K562 (cell line): ENCODE data around the gene DCLK1. TPM values are rescaled to one million over a fixed set of nuclear protein-coding genes. Genes with fewer than 3 reads are reported as not detected.

Source experiments
- ATAC-seq: fragments of 200-7000 bp; cut with Tn5 transposase; 3 replicates; pipeline ENCODE4 v1.9.1; 2020; ENCODE audit warnings: moderate library complexity
- BruUV-seq: library from RNA; stranded (reverse); fragments of 400-500 nt; replicated peaks from 2 replicates; lab custom pipeline; 2021; lab: Mats Ljungman, UMichigan
- CTCF ChIA-PET: fragments of 300-600 bp; formaldehyde crosslinking; extraction: SDS; loops from one replicate; lab custom pipeline; 2021; ENCODE audit warnings: low intra/inter-chr PET ratio; lab: Yijun Ruan, JAX
- POLR2A ChIA-PET: fragments of 300-600, 350-650 bp; sonication (Branson Sonifier 250); formaldehyde crosslinking; extraction: SDS; loops from one replicate; lab custom pipeline; 2021; ENCODE audit warnings: antibody characterized with exemption, inconsistent platforms; lab: Yijun Ruan, JAX
- DNase-seq, 4 experiments: peaks; one replicate each; pipeline versions ENCODE4 v3.0.0 to v3.0.0-alpha.2; 2011 to 2018; ENCODE audit warnings: low spot score in 3 of 4, mixed read lengths in 3 of 4; ENCODE audit errors: extremely low read depth in 1 of 4
- FAIRE-seq: peaks from 2 replicates; lab custom pipeline; 2011; peaks lifted over from hg19 to GRCh38; lab: Jason Lieb, UNC
- H2AFZ ChIP-seq: 2 replicates; pipeline ENCODE4 v1.6.0; 2011; ENCODE audit warnings: low read depth, low read length, control low read depth, inconsistent platforms
- H3K27ac ChIP-seq: fragments of 200-600 bp; 3 replicates; pipeline ENCODE4 v1.8.0; 2011; ENCODE audit warnings: low read depth, mild to moderate bottlenecking, control low read depth, inconsistent platforms, low read length, moderate library complexity, mixed read lengths; ENCODE audit errors: extremely low read depth
- H3K27me3 ChIP-seq, 2 experiments: fragments of 300-600 bp in 1 of 2; 2 replicates in 1 of 2; 3 replicates in 1 of 2; pipeline versions ENCODE4 v1.6.0 to v1.8.0; 2011; ENCODE audit warnings: inconsistent platforms in 2 of 2, low read length in 2 of 2, mild to moderate bottlenecking in 1 of 2, mixed read lengths in 1 of 2, moderate library complexity in 1 of 2; ENCODE audit not compliant: control insufficient read depth in 2 of 2, insufficient read depth in 2 of 2
- H3K36me3 ChIP-seq: fragments of 300-600 bp; 3 replicates; pipeline ENCODE4 v1.8.0; 2011; ENCODE audit warnings: mild to moderate bottlenecking, low read length, inconsistent platforms; ENCODE audit not compliant: control insufficient read depth, insufficient read depth
- H3K4me1 ChIP-seq, 2 experiments: fragments of 200-600 bp in 1 of 2; replicated peaks in 1 of 2; 2 replicates in 1 of 2; 3 replicates in 1 of 2; pipeline versions ENCODE4 v1.5.1 to v1.8.0; 2011; ENCODE audit warnings: inconsistent platforms in 2 of 2, low read length in 2 of 2, mild to moderate bottlenecking in 1 of 2, mixed read lengths in 1 of 2, moderate library complexity in 1 of 2; ENCODE audit not compliant: control insufficient read depth in 2 of 2, insufficient read depth in 2 of 2
- H3K4me2 ChIP-seq: 2 replicates; pipeline ENCODE4 v1.6.1; 2011; ENCODE audit warnings: low read length, control low read depth, inconsistent platforms, mixed read lengths; ENCODE audit not compliant: insufficient read depth
- H3K4me3 ChIP-seq: fragments of 200-600 bp; sonication (generic), shearing (Covaris generic); 2 replicates; pipeline ENCODE4 v1.5.1; 2016; ENCODE audit warnings: control low read depth, inconsistent platforms
- H3K79me2 ChIP-seq: fragments of 200-600 bp; 3 replicates; pipeline ENCODE4 v1.8.0; 2011; ENCODE audit warnings: low read length, inconsistent platforms; ENCODE audit not compliant: control insufficient read depth, insufficient read depth
- H3K9ac ChIP-seq, 2 experiments: 2 replicates each; pipeline versions ENCODE4 v1.6.0 to v1.6.1; 2011; ENCODE audit warnings: low read depth in 2 of 2, low read length in 2 of 2, control low read depth in 1 of 2, inconsistent platforms in 1 of 2, mild to moderate bottlenecking in 1 of 2, mixed read lengths in 1 of 2; ENCODE audit not compliant: insufficient read depth in 1 of 2
- H3K9me1 ChIP-seq: one replicate; pipeline ENCODE4 v1.6.0; 2011; ENCODE audit warnings: inconsistent platforms, mild to moderate bottlenecking, low read length, moderate library complexity; ENCODE audit not compliant: control insufficient read depth, insufficient read depth
- H3K9me3 ChIP-seq: replicated peaks from 2 replicates; pipeline ENCODE4 v1.5.1; 2011; ENCODE audit warnings: low read depth, low read length, inconsistent platforms; ENCODE audit not compliant: control insufficient read depth, insufficient read depth
- H4K20me1 ChIP-seq: replicated peaks from 2 replicates; pipeline ENCODE4 v1.6.1; 2011; ENCODE audit warnings: low read length, inconsistent platforms, mixed read lengths; ENCODE audit not compliant: control insufficient read depth, insufficient read depth
- BRCA1 ChIP-seq, 2 experiments: fragments of 450-650 bp in 1 of 2; sonication (generic) in 1 of 2; formaldehyde crosslinking in 1 of 2; IDR thresholded peaks; 2 replicates each; pipeline versions ENCODE4 v1.5.0 to v1.6.1; 2017 to 2020; ENCODE audit warnings: mild to moderate bottlenecking in 1 of 2, missing genetic modification reagents in 1 of 2
- DIDO1 ChIP-seq: fragments of 450-650 bp; IDR thresholded peaks from 2 replicates; pipeline ENCODE4 v1.6.1; 2016; ENCODE audit warnings: low read depth, missing biosample characterization, missing genetic modification characterization
- EP300 ChIP-seq: IDR thresholded peaks from 2 replicates; pipeline ENCODE4 v1.6.1; 2012; ENCODE audit warnings: low read length, improper control_type of control experiment
- GTF2E2 ChIP-seq: fragments of 200-800 bp; sonication (Bioruptor generic); IDR thresholded peaks from 2 replicates; pipeline ENCODE4 v1.6.1; 2016; ENCODE audit warnings: missing genetic modification characterization, missing compliant biosample characterization
- HLTF ChIP-seq: fragments of 450-650 bp; IDR thresholded peaks from 2 replicates; pipeline ENCODE4 v1.6.1; 2016
- JUND ChIP-seq, 2 experiments: IDR thresholded peaks; 2 replicates in 1 of 2; 3 replicates in 1 of 2; pipeline ENCODE4 v1.6.1; 2011; ENCODE audit warnings: borderline replicate concordance in 2 of 2, low read depth in 2 of 2, low read length in 2 of 2, improper control_type of control experiment in 1 of 2, missing biosample characterization in 1 of 2, missing genetic modification characterization in 1 of 2, missing genetic modification reagents in 1 of 2
- PHTF2 ChIP-seq: fragments of 250-450 bp; sonication (Bioruptor Pico); IDR thresholded peaks from 2 replicates; pipeline ENCODE4 v1.5.0; 2021; ENCODE audit warnings: mild to moderate bottlenecking
- RAD21 ChIP-seq, 2 experiments: fragments of 250-450 bp in 1 of 2; fragments of 450-650 bp in 1 of 2; sonication (Bioruptor Pico) in 1 of 2; formaldehyde crosslinking in 1 of 2; IDR thresholded peaks in 1 of 2; conservative IDR thresholded peaks in 1 of 2; 2 replicates each; pipeline versions ENCODE4 v1.4.0 to v1.8.0; 2020 to 2022; ENCODE audit warnings: mild to moderate bottlenecking in 2 of 2, moderate library complexity in 1 of 2
- RUNX1 ChIP-seq: sonication (generic); IDR thresholded peaks from 2 replicates; pipeline ENCODE4 v1.6.1; 2016; ENCODE audit warnings: antibody characterized with exemption, low read depth
- SMARCA5 ChIP-seq: fragments of 450-650 bp; IDR thresholded peaks from 2 replicates; pipeline ENCODE4 v1.6.1; 2016
- STAT5A ChIP-seq: IDR thresholded peaks from 2 replicates; pipeline ENCODE4 v1.6.1; 2012; ENCODE audit warnings: low read length, inconsistent platforms, borderline replicate concordance
- THRB ChIP-seq: fragments of 450-650 bp; formaldehyde crosslinking; conservative IDR thresholded peaks from 2 replicates; pipeline ENCODE4 v1.4.0; 2022; ENCODE audit warnings: mild to moderate bottlenecking, missing genetic modification characterization
- WHSC1 ChIP-seq: IDR thresholded peaks from one replicate; pipeline ENCODE4 v1.6.1; 2012; ENCODE audit warnings: low read length, control low read depth, inconsistent platforms
- WGBS: fragments of 100-300 bp; shearing (Covaris generic); methylation state at CpG from one replicate; pipeline ENCODE4 v1.1.6; 2016; ENCODE audit warnings: low coverage, mixed read lengths; ENCODE audit not compliant: insufficient coverage; ENCODE audit errors: missing lambda C conversion rate; 5-methylcytosine and 5-hydroxymethylcytosine counted together
- in situ Hi-C: fragments of 300-500 bp; cut with MboI; formaldehyde crosslinking; loops from 4 replicates; pipeline ENCODE4 v1.15.0; 2018; ENCODE audit warnings: inconsistent platforms, mixed read lengths
- intact Hi-C: fragments of 100-400 bp; cut with micrococcal nuclease; formaldehyde crosslinking; loops from 2 replicates; pipeline ENCODE4 v1.14.2; 2022
- polyA plus RNA-seq, 8 experiments: library from polyadenylated mRNA; depleted of rRNA in 4 of 8; stranded (reverse) in 5 of 8; unstranded in 3 of 8; fragments of >200 nt; fragmentation: Nextera tagmentation in 2 of 8; fragmentation: Illumina TruSeq in 1 of 8; extraction: Ambion mirVana in 2 of 8; extraction: Trizol in 1 of 8; gene quantifications; 2 replicates each; pipeline versions ENCODE4 v1.2.1 to v1.2.3, GENCODE V29; 2011 to 2014; ENCODE audit warnings: inconsistent platforms in 1 of 8, missing spikeins in 1 of 8
- total RNA-seq, 7 experiments: library from RNA; depleted of rRNA in 6 of 7; stranded (reverse); fragments of >200 nt in 6 of 7; fragmentation: Illumina TruSeq in 2 of 7; extraction: Trizol in 2 of 7; gene quantifications; 2 replicates each; pipeline versions ENCODE4 v1.2.1 to v1.2.3, GENCODE V29; 2011 to 2021; ENCODE audit warnings: low replicate concordance in 1 of 7
- TF ChIP-seq, protein P1 (sequence below): conservative IDR thresholded peaks from 2 replicates; pipeline ENCODE4 v1.6.1; 2011; ENCODE audit warnings: low read depth, mild to moderate bottlenecking, low read length; ENCODE audit not compliant: control insufficient read depth

DCLK1 gene
- total and polyA plus RNA-seq, 9 of the 15 experiments (the other 6 are each of a cell fraction or from before 2014, with no cell fraction given), result 0.07 TPM; not detected in 8

GRCh38 chr13:36088001-36088400 lies 43.2 kb downstream of the DCLK1 start (continued):
- TF ChIP-seq RAD21 (CRISPR knock-in tag; conservative IDR thresholded peaks at IDR 0.05 in 1 of 2, IDR thresholded peaks at IDR 0.05 in 1 of 2) (no peak), EP300 (no peak), THRB (CRISPR knock-in tag) (no peak), PHTF2 (no peak), SMARCA5 (no peak)
- TF ChIP-seq, protein P1, sequence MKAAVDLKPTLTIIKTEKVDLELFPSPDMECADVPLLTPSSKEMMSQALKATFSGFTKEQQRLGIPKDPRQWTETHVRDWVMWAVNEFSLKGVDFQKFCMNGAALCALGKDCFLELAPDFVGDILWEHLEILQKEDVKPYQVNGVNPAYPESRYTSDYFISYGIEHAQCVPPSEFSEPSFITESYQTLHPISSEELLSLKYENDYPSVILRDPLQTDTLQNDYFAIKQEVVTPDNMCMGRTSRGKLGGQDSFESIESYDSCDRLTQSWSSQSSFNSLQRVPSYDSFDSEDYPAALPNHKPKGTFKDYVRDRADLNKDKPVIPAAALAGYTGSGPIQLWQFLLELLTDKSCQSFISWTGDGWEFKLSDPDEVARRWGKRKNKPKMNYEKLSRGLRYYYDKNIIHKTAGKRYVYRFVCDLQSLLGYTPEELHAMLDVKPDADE, result no peak

DNA sequence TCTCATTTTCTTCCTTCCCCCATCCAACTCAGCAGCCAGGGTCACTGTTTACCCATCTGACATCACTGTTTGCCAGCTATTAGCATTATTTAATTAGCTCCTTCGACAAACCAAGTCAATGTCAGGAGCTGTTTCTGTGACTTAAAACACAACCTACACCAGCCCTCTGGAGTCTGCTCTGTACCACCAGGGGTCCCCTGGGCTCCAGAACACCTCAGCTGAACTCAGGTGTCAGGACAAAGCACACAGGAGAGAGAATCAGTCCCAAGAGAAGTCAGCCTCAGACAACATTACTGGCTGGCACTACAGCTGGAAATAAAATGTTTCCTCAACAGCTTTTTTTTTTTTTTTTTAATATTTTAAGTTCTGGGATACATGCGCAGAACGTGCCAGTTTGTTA lies 45.1 kb downstream of the DCLK1 start:
- H3K9ac ChIP-seq, result no peak overlapping the region
- FAIRE-seq, result no peak
- no peaks in the 10 kb centered on the region for H3K4me1 ChIP-seq
- no TSS peak for BruUV-seq
- 3% methylated on average over 3 of the region's 3 CpGs for WGBS
- DNase-seq, result no peak
- no peaks in the 10 kb centered on the region for H4K20me1 ChIP-seq
- H3K4me3 ChIP-seq, result no peak overlapping the region
- no peaks in the 10 kb centered on the region for H3K9me1 ChIP-seq
- H3K9me3 ChIP-seq, result no peaks in the 10 kb centered on the region
- no peaks in the 10 kb centered on the region; a peak in 1 of 5 replicates for H3K27me3 ChIP-seq
- H3K79me2 ChIP-seq, result no peaks in the 10 kb centered on the region
- no peak overlapping the region for H2AFZ ChIP-seq
- ATAC-seq, result no peak
- ChIA-PET CTCF (no interaction called here), POLR2A (no interaction called here)
- no peaks in the 10 kb centered on the region for H3K36me3 ChIP-seq
- H3K27ac ChIP-seq, result no peak overlapping the region
- TF ChIP-seq GTF2E2, result no peak
- no peak for TF ChIP-seq JUND (IDR thresholded peaks at IDR 0.05; ENCODE audit: borderline replicate concordance, low read depth, low read length)
- TF ChIP-seq JUND (tag; IDR thresholded peaks at IDR 0.05; ENCODE audit: borderline replicate concordance, low read depth, low read length), result no peak
- no peak for TF ChIP-seq DIDO1 (tag)
- TF ChIP-seq WHSC1, result no peak
- TF ChIP-seq RUNX1, result no peak
- no peak for TF ChIP-seq HLTF
- no peak for TF ChIP-seq BRCA1 (IDR thresholded peaks at IDR 0.05)
- no peak for TF ChIP-seq BRCA1 (CRISPR knock-in tag; IDR thresholded peaks at IDR 0.05)
- TF ChIP-seq STAT5A, result no peak
- H3K4me2 ChIP-seq, result no peak overlapping the region
- in situ Hi-C loops (no loop called here), intact Hi-C loops (no loop called here)
